ENCODE results near the gene SH2D3C. TPM values are rescaled to one million over a fixed set of nuclear protein-coding genes. Genes with fewer than 3 reads are reported as not detected.

Gene SH2D3C
- polyA plus RNA-seq, 2 of the 4 experiments (the other 2 are of a cell fraction) = 0.06 TPM

GRCh38 chr9:127705577-127706379 is 72.7 kb downstream of the SH2D3C start:
- Histone ChIP-seq H3K4me2 (no peak overlapping the region), H3K4me1 (no peaks in the 10 kb centered on the region), H3K9me3 (no peaks in the 10 kb centered on the region), H3K27ac (no peak overlapping the region), H3K4me3 (no peak overlapping the region)
- ChIA-PET CTCF (interaction anchor here (0.5 to 4.2 kb wide), 7 partner anchors 10 to 202 kb away, joined by 3 to 25 read pairs (median 3); partner anchors contain the start of genes PTRH1, TOR2A and TTC16), POLR2A (interaction anchor here (0.5 kb wide), 1 partner anchor 96 kb away, joined by 4 read pairs; no protein-coding TSS in a partner anchor)
- DNase-seq (ENCODE audit: low read depth in 1 of 2, low spot score in 1 of 2) (no peak), FAIRE-seq (no peak), ATAC-seq (peak; percentile 6 to 8; a peak in 2 of 6 replicates)
- TF ChIP-seq CHD2 (IDR thresholded peaks at IDR 0.05; ENCODE audit: low read length, partially characterized antibody) = no peak
- no peak for TF ChIP-seq EHF (CRISPR knock-in tag; IDR thresholded peaks at IDR 0.05)
- WGBS (ENCODE audit: missing lambda C conversion rate) = 90% methylated on average over 7 of the region's 12 CpGs

GRCh38 chr9:127703289-127703946 is 75.0 kb downstream of the SH2D3C start:
- ATAC-seq = no peak
- Histone ChIP-seq H3K4me3 (no peak overlapping the region), H3K4me2 (no peak overlapping the region), H3K4me1 (0 out of 3 replicates have a peak, but pooled peaks cover 3% of the 10 kb centered on the region), H3K27ac (no peak overlapping the region), H3K9me3 (no peaks in the 10 kb centered on the region)
- WGBS (ENCODE audit: missing lambda C conversion rate) = 82% methylated on average over 8 of the region's 9 CpGs
- ChIA-PET POLR2A (interaction anchor here (1.1 kb wide), 1 partner anchor 12 kb away, joined by 6 read pairs; the partner anchor contains the start of genes PTRH1 and TTC16), CTCF (interaction anchor here (1.0 to 4.2 kb wide), 5 partner anchors 9 to 149 kb away, joined by 3 to 25 read pairs (median 3); partner anchors contain the start of genes PTRH1, TOR2A and TTC16)
- no peak for DNase-seq (ENCODE audit: low read depth in 1 of 2, low spot score in 1 of 2)
- TF ChIP-seq RCOR1 (IDR thresholded peaks at IDR 0.05; ENCODE audit: low read depth, low read length) = no peak
- no peak for TF ChIP-seq ATOH8 (CRISPR knock-in tag; IDR thresholded peaks at IDR 0.05; ENCODE audit: low read depth)
- no peak for TF ChIP-seq CHD4 (IDR thresholded peaks at IDR 0.05; ENCODE audit: borderline replicate concordance)
- no peak for TF ChIP-seq CBX2 (IDR thresholded peaks at IDR 0.05; ENCODE audit: borderline replicate concordance, low read depth)
- TF ChIP-seq ZFP36 (IDR thresholded peaks at IDR 0.05; ENCODE audit: borderline replicate concordance, partially characterized antibody) = no peak
- TF ChIP-seq HOXB13 (CRISPR knock-in tag; IDR thresholded peaks at IDR 0.05; ENCODE audit: low read depth) = no peak
- no peak for TF ChIP-seq NFE2L2 (conservative IDR thresholded peaks at IDR 0.05; ENCODE audit: low read length)
- TF ChIP-seq BHLHE40 (IDR thresholded peaks at IDR 0.05; ENCODE audit: low read depth, low read length) = no peak
- TF ChIP-seq ZNF302 (CRISPR knock-in tag; IDR thresholded peaks at IDR 0.05) = no peak
- no peak for TF ChIP-seq RNF2 (IDR thresholded peaks at IDR 0.05; ENCODE audit: borderline replicate concordance, low read depth)
- TF ChIP-seq POLR2AphosphoS2 (conservative IDR thresholded peaks at IDR 0.05; ENCODE audit: low read length) = no peak
- no peak for TF ChIP-seq PBX3 (IDR thresholded peaks at IDR 0.05)
- no peak for TF ChIP-seq ELK1 (IDR thresholded peaks at IDR 0.05; ENCODE audit: low read depth, low read length)
- no peak for TF ChIP-seq CEBPB (IDR thresholded peaks at IDR 0.05)
- no peak for TF ChIP-seq TP53 (CRISPR knock-in tag; IDR thresholded peaks at IDR 0.05)
- TF ChIP-seq CTCF (IDR thresholded peaks at IDR 0.05) = no peak
- TF ChIP-seq TFCP2L1 (CRISPR knock-in tag; IDR thresholded peaks at IDR 0.05) = no peak
- no peak for FAIRE-seq

All from A549 (cell line).